Skeletal muscle cell (primary cell): Measurements from ENCODE around the gene ANXA8.
"Not testable (repeated sequence)": the region's sequence is repeated elsewhere in the genome, so short reads cannot be mapped to it uniquely, and the experiment has no call there.

Experiments used
- DNase-seq: peaks from one replicate; pipeline ENCODE4 v3.0.0-alpha.2; 2010; ENCODE audit warnings: low read depth
- H3K4me3 ChIP-seq: 2 replicates; pipeline ENCODE4 v1.5.1; 2011; ENCODE audit warnings: low read depth, mild to moderate bottlenecking, control low read depth, low read length, moderate library complexity

ANXA8 gene

GRCh38 chr10:47467458-47467857, 16.5 kb downstream of the ANXA8 start:
- not testable (repeated sequence) for DNase-seq, H3K4me3 ChIP-seq

GRCh38 chr10:47465216-47465917, 18.5 kb downstream of the ANXA8 start:
- not testable (repeated sequence) for DNase-seq, H3K4me3 ChIP-seq

- H3K4me3 ChIP-seq, DNase-seq: not testable (repeated sequence)
Measured at GRCh38 chr10:47462577-47463358, 21.1 kb downstream of the ANXA8 start.

GRCh38 chr10:47461261-47461687, 22.6 kb downstream of the ANXA8 start:
- peak; percentile 45 for DNase-seq
- H3K4me3 ChIP-seq, result peak overlapping the region; percentile 7

- H3K4me3 ChIP-seq, result no peak overlapping the region
Measured at GRCh38 chr10:47458466-47459154, 25.3 kb downstream of the ANXA8 start.

DNA sequence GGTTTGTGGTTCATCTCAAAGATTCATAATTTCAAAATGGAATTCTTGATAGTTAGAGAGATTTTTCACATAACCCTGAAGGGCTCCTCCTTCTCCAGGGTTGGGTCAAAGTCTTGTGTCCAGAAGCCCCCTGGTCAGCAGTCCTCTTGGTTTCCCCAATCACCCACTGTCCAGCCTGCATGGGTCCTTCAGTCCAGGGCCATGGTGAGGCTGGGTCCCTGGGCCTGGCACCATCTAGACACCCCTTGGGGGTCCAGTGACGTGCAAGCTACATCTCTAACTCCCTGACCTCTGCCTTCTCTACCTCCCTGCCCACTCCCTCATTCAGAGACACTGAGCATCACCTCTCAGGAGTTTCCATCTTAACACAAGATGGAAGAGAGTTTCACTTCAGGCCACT, 26.1 kb downstream of the ANXA8 start:
- no peak overlapping the region for H3K4me3 ChIP-seq
- no peak for DNase-seq

More at GRCh38 chr10:47458466-47459154, 25.3 kb downstream of the ANXA8 start:
- DNase-seq, result peak; percentile 41

DNA sequence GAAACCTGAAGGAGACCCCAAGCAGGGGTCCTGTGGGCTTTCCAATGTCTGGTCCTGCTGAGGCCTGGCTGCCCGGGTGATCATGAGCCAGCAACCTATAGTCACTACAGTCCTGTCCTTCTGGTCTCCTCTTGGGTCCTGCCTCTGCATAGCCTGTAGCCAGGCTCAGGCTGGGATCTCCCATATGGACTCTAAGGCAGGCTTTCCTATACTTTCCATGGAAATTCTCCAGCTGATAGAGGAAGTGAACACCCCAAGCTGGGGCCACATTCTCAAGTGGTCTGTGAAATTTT, 26.4 kb downstream of the ANXA8 start:
- no peak for DNase-seq
- H3K4me3 ChIP-seq, result no peak overlapping the region

GRCh38 chr10:47456794-47457527, 27.0 kb downstream of the ANXA8 start:
- DNase-seq, result no peak

DNA sequence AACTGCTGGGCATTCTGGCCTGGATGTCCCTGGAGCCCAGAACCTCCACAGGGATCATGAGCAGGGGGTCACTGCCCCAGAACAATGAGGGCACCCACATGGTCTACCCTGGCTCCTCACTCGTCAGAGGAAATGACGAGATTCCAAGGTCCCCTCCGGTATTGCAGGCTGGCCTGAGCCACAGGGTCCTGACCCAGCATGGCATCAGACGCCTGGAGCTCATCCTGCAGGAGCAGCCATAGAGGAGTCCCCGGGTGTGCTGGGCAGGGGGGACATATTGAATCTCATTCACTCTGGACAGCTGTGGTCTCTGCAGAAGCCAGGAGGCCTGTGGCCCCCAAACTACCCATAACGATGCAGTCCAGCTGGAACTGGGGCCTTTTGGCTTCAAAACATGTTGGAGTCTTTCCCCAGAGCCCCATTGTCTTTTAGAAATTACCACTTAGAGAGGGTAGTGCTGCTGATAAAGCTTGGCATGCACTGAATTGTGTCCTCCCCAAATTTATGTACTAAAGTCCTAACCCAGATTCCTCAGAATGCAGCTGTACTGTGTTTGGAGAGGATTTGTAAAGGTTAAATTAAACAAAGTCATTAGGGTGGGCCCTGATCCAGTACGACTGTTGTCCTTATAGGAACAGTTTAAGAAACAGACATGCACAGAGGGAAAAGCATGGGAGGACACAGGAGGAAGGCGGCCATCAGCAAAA, 27.7 kb downstream of the ANXA8 start:
- H3K4me3 ChIP-seq, result no peak overlapping the region
- DNase-seq, result no peak

More at GRCh38 chr10:47456794-47457527, 27.0 kb downstream of the ANXA8 start:
- no peak overlapping the region for H3K4me3 ChIP-seq

GRCh38 chr10:47455350-47456078, 28.4 kb downstream of the ANXA8 start:
- not testable (repeated sequence) for DNase-seq, H3K4me3 ChIP-seq

DNA sequence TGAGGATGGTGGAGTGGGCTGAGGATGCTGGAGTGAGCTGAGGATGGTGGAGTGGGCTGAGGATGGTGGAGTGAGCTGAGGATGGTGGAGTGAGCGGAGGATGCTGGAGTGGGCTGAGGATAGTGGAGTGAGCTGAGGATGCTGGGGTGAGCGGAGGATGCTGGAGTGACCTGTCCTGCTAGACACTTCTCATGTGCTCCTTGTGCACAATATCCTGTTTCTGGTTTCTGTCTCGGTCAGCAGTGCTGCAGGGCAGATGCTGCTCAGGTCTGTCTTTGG, 29.2 kb downstream of the ANXA8 start:
- no peak overlapping the region for H3K4me3 ChIP-seq
- DNase-seq, result no peak

- no peak for DNase-seq
- no peak overlapping the region for H3K4me3 ChIP-seq
Measured at GRCh38 chr10:47454008-47454779, 29.7 kb downstream of the ANXA8 start.

- no peak overlapping the region for H3K4me3 ChIP-seq
- DNase-seq, result no peak
Measured at GRCh38 chr10:47453141-47454007, 30.5 kb downstream of the ANXA8 start.

DNA sequence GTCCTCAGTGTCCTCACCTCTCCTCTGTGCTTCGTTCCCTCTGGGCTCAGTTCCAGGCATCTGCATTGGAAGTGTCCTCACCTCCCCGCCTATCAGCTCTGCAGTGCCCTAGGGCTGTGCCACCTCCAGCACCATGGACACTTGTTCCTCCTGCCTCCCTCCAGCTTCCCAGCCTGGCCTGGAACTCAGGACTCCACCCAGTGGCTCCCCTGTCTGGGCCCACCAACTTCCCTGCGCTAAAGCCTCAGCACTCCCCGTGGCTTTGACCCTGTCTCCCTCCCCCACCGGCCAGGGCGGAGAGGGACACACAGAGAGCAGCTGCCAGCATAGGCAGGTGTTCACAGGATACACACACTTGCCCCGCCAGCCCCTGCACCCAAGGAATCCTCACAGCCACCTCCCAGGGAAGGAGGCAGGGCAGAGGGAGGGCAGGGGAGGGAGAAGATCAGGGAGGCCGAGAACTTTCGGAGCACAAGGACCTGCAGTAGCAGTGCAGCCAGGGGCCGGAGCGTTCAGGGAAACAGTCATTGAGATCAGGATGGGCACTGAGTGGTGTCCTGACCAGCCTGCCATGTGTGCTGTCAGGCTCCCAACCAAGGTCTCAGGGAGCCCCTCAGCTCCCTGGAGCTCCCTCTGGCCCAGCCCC, 31.3 kb downstream of the ANXA8 start:
- no peak overlapping the region for H3K4me3 ChIP-seq
- DNase-seq, result no peak

DNA sequence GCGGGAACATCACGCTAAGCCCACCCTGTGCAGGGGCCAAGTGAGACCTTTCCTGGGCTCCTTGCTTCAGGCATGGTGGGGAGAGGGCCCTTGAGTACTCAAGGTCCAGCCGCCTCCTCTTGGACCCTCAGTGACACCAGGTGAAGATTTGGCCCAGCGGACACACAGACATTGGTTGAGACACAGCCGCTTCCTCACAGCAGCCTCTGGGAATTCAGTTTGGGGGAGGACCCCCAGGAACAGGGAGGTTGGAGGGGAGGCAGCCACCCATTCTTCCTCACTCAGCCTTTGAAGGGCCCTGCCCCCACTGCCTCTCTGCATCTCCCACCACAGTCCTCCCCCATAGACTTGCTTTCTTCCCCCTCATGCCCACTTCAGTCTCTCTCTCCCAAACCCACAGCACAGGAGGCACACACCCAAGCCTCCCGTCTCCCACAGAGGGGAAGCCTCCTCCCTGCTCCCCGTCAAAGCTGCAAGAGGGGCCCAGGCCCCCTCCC, 31.9 kb downstream of the ANXA8 start:
- no peak for DNase-seq
- no peak overlapping the region for H3K4me3 ChIP-seq

DNA sequence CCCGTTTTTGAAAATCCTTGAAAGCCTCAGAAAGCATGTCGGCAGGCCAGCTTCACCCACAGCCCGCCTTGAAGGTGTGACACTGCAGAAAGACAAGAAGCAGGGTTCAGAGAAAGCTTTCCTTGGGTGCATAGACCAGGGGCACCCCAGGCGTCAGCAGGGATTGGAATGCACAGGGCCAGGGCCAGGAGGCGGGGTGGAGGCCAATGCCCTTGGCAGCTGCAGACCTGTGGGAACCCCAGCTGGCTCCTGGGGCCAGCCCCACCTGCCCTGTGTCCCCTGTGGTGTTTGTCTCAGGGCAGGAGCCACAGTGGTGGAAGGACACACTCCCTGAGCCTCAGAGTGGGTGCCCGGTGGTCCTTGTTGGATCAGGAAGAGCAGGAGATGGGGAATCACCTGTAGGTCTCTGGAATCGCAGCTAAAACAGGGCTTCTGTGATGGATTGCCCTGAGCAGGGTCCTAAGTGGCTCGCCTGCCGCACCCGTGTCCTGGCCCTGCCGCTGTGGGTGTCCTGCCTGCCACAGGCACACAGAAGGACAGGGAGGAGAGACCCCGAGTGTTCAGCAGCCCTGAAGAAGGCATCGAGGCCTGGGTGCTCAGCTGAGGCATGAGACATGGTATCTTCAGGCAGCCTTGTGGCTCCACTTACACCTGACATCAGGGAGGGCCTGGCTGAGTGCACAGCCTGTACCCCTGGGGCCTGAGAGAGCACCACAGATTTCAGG, 32.5 kb downstream of the ANXA8 start:
- DNase-seq, result no peak
- H3K4me3 ChIP-seq, result no peak overlapping the region
